Ishikawa (cell line): ENCODE results near the gene TMPRSS11A.

Experiments
- CEBPB ChIP-seq: IDR thresholded peaks from 2 replicates; pipeline ENCODE4 v1.6.1; 2012
- CREB1 ChIP-seq: IDR thresholded peaks from 2 replicates; pipeline ENCODE4 v1.6.1; 2012; ENCODE audit warnings: low read depth
- EGR1 ChIP-seq: IDR thresholded peaks from 2 replicates; pipeline ENCODE4 v1.6.1; 2012
- EP300 ChIP-seq: IDR thresholded peaks from 2 replicates; pipeline ENCODE4 v1.6.1; 2012; ENCODE audit warnings: borderline replicate concordance
- FOXM1 ChIP-seq: IDR thresholded peaks from 2 replicates; pipeline ENCODE4 v1.6.1; 2012; ENCODE audit warnings: low read depth, borderline replicate concordance
- NFIC ChIP-seq: IDR thresholded peaks from 2 replicates; pipeline ENCODE4 v1.6.1; 2012
- RAD21 ChIP-seq: IDR thresholded peaks from 2 replicates; pipeline ENCODE4 v1.6.1; 2012; ENCODE audit warnings: low read depth
- TAF1 ChIP-seq: IDR thresholded peaks from 2 replicates; pipeline ENCODE4 v1.6.1; 2012; ENCODE audit warnings: low read depth, mild to moderate bottlenecking
- TCF12 ChIP-seq: IDR thresholded peaks from 2 replicates; pipeline ENCODE4 v1.6.1; 2012; ENCODE audit warnings: low read depth
- TEAD4 ChIP-seq: IDR thresholded peaks from 2 replicates; pipeline ENCODE4 v1.6.1; 2012
- USF1 ChIP-seq: IDR thresholded peaks from 2 replicates; pipeline ENCODE4 v1.6.1; 2012
- YY1 ChIP-seq: IDR thresholded peaks from 2 replicates; pipeline ENCODE4 v1.6.1; 2012; ENCODE audit warnings: low read depth
- ZBTB7A ChIP-seq: IDR thresholded peaks from 2 replicates; pipeline ENCODE4 v1.6.1; 2012; ENCODE audit warnings: low read depth
- TF ChIP-seq, protein P1 (sequence below): IDR thresholded peaks from 2 replicates; pipeline ENCODE4 v1.6.1; 2012
- TF ChIP-seq, protein P2 (sequence below): IDR thresholded peaks from 2 replicates; pipeline ENCODE4 v1.6.1; 2012; ENCODE audit warnings: low read depth, mild to moderate bottlenecking

The TMPRSS11A gene

GRCh38 chr4:67873116-67873515, 90.2 kb downstream of the TMPRSS11A start:
- TF ChIP-seq EGR1 = no peak
- TF ChIP-seq YY1 = no peak

DNA sequence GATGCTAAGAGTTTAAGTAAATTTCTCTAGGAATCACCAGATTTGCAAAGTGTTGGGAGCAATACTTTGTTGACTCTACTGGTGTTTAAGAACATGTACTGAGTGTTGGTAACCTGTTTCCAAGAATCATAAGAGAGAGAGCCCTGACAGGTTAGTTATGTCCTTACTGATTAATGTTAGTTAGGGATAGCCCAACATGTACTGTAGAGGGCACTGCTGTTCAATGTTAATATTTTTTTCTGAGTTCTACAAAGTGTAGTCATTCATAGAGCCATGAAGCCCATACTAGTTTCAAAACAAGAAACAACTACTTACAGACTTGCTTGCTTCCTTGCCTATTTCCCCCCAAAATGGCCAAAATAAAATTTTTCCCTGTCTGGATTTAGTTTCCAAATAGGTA, 91.4 kb downstream of the TMPRSS11A start:
- TF ChIP-seq RAD21 (peak; percentile 61), NFIC (no peak)

DNA sequence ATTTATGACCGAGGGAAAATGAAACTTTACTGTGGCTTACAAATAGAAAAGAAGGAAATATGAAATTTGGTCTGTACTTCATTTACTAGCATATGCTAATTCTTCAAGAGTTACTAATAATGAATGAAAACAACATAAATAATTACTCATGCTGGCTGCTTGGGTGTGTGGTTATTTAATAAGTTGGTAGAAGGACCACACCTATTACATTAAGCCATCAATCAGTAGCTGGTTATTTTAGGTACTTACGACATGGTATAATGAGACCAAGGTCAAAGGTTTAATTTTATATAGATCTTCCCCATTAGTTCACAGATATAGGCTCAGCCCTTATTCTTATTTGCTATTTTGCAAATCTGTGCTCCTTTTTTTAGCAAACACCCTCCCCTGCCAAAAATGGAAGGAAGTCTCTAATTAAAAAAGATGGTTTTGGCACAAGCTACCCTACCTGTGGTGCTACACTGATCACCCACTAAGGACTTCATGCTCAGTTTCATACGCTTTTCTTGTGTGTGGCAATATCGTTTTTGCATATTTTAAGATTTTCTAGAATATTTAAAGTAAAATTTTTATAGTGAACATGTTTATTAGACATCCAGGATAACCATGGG, 93.6 kb downstream of the TMPRSS11A start:
- no peak for TF ChIP-seq FOXM1
- TF ChIP-seq EGR1 = no peak
- no peak for TF ChIP-seq ZBTB7A
- no peak for TF ChIP-seq CEBPB
- TF ChIP-seq, protein P1, sequence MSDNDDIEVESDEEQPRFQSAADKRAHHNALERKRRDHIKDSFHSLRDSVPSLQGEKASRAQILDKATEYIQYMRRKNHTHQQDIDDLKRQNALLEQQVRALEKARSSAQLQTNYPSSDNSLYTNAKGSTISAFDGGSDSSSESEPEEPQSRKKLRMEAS = no peak
- TF ChIP-seq, protein P2, sequence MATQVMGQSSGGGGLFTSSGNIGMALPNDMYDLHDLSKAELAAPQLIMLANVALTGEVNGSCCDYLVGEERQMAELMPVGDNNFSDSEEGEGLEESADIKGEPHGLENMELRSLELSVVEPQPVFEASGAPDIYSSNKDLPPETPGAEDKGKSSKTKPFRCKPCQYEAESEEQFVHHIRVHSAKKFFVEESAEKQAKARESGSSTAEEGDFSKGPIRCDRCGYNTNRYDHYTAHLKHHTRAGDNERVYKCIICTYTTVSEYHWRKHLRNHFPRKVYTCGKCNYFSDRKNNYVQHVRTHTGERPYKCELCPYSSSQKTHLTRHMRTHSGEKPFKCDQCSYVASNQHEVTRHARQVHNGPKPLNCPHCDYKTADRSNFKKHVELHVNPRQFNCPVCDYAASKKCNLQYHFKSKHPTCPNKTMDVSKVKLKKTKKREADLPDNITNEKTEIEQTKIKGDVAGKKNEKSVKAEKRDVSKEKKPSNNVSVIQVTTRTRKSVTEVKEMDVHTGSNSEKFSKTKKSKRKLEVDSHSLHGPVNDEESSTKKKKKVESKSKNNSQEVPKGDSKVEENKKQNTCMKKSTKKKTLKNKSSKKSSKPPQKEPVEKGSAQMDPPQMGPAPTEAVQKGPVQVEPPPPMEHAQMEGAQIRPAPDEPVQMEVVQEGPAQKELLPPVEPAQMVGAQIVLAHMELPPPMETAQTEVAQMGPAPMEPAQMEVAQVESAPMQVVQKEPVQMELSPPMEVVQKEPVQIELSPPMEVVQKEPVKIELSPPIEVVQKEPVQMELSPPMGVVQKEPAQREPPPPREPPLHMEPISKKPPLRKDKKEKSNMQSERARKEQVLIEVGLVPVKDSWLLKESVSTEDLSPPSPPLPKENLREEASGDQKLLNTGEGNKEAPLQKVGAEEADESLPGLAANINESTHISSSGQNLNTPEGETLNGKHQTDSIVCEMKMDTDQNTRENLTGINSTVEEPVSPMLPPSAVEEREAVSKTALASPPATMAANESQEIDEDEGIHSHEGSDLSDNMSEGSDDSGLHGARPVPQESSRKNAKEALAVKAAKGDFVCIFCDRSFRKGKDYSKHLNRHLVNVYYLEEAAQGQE = no peak
- TF ChIP-seq TEAD4 = no peak
- no peak for TF ChIP-seq USF1
- no peak for TF ChIP-seq EP300
- no peak for TF ChIP-seq YY1
- TF ChIP-seq TCF12 = no peak
- TF ChIP-seq TAF1 = no peak
- TF ChIP-seq RAD21 = no peak
- no peak for TF ChIP-seq CREB1
- no peak for TF ChIP-seq NFIC

GRCh38 chr4:67861513-67861912, 101.8 kb downstream of the TMPRSS11A start:
- no peak for TF ChIP-seq ZBTB7A
- TF ChIP-seq FOXM1 = no peak
- no peak for TF ChIP-seq NFIC
- no peak for TF ChIP-seq RAD21
- no peak for TF ChIP-seq EGR1
- TF ChIP-seq CREB1 = no peak
- TF ChIP-seq TAF1 = no peak
- no peak for TF ChIP-seq YY1
- TF ChIP-seq, protein P2 = no peak
